GF-D8 (cell line): Measurements from ENCODE around the gene NRG3.

Experiments used
- DNase-seq: peaks from one replicate; lab custom pipeline; 2025; lab: John Stamatoyannopoulos, UW

The NRG3 gene

GRCh38 chr10:81884856-81885255, 9.9 kb downstream of the NRG3 start:
- DNase-seq: no peak

DNA sequence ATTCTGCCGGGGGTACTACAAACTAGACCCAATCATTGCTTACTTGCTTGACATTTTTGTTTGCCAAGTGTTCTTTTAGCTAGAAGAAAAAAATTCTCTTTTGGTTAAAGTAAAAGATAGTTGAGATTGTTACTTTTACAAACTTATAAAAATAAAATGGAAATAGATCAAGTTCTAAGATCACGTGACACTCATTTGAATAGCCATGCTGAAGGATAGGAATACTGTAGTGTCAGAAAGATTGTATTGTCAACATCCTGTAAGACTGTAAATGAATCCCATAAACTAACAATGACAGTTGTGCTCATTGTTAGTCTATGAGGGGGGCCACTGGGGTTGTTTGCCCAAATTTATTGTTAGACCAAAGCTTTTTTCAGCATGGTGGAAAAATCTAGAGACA, 10.5 kb downstream of the NRG3 start:
- no peak for DNase-seq

DNA sequence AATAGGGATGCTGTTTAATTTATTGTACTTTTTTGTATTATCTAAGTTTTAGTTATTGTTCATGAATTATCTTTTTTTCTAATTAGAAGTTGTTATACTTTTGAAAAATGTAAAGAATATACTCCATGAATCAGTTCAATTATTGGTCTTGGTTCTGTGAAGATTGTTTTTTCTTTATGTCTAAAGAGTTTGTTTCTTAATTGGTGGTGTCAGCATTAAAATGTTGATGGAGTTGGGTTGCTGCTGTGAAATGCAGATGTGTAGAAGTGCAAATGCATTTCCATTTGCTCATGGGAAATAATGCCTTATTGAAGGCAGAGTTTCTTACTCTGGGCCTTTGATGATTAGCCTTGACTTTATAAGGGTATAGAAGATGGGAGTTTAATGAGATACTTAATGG, 11.9 kb downstream of the NRG3 start:
- no peak for DNase-seq

DNA sequence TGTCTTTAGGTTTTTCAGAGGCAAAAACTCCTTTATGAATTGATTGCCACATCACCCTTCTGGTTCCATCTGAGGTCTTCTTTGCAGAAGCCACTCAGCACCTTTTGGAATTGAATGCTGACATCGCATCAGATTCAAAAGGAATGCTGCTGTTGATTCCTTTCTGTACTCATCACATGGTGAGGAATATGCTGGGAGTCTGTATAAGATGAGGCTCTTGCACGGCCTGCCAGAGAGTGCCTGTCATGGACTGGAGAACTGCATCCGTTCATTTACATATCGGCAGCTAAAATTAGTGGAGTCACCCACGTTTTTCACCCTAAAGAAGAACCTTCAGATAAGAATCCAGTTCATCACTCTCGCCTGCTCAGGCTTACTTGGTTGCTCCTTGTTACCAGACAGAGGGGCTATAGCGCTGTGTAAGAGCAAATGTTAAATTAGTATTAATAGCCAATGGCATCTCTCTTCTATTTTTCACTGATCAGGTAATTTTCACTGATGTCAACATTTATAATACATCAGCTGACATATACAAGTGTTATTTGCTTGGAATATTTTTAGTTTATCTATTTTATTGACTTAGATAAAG, 14.3 kb downstream of the NRG3 start:
- no peak for DNase-seq

DNA sequence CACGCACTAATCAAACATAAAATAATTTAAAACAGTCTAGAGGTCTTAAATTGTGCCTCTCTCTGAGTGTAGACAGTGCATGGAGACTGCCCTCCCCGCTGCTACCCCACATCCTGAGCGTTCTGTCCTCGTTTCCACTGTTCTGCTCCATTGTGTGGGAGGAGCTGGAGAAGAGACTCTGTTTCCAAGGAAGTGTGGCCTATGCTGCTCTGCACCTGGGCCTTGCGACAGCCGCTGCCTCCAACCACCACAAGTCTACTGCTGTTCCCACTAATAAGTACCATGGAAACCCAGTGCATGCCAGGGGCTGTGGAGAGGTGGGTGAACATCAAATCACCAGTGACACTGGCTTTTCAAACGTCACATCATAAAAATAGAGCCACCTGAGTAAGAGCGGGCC, 19.6 kb downstream of the NRG3 start:
- no peak for DNase-seq

GRCh38 chr10:81898518-81898917, 23.5 kb downstream of the NRG3 start:
- DNase-seq: no peak

- no peak for DNase-seq
Observed at GRCh38 chr10:81900989-81901388, 26.0 kb downstream of the NRG3 start.

DNA sequence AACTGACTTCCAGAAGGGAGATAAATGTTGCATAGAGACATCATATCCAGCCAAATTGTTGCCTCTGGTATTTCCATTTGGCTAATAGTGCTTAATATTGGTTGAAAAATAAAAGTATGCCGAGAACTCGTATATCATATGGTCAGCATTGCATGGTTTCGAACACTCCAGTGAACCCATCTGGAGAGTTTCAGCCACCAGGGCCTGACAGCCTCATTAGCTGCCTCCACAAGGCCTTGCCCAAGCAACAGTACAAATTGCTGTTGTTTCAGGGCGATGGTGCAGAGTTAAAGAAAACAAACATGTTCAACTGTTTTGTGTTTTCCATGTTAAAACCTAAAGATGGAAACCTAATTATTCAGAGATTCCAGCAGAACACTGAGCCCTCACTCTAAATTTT, 28.5 kb downstream of the NRG3 start:
- DNase-seq: no peak

- no peak for DNase-seq
Observed at GRCh38 chr10:81905161-81905560, 30.2 kb downstream of the NRG3 start.

GRCh38 chr10:81909453-81909852, 34.5 kb downstream of the NRG3 start:
- DNase-seq: no peak

DNA sequence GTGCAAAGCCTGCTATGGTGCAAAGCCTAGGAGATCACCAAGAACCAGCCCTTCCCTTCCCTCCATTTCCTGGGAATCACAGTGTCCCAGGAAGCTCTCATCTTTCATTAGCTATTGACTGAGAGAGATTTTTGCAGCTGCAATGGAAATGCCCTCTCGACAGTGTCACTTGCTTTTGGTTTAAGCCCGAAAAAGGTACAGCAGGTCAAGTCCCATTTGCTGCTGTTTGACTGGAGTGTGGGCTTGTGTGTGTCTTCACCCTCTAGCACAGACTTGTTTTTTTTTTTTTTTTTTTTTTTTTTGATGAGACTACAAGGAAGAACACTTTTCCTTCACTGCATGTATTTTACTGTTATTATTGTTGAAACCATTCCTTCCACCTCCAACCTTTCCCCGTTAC, 36.3 kb downstream of the NRG3 start:
- no peak for DNase-seq

DNA sequence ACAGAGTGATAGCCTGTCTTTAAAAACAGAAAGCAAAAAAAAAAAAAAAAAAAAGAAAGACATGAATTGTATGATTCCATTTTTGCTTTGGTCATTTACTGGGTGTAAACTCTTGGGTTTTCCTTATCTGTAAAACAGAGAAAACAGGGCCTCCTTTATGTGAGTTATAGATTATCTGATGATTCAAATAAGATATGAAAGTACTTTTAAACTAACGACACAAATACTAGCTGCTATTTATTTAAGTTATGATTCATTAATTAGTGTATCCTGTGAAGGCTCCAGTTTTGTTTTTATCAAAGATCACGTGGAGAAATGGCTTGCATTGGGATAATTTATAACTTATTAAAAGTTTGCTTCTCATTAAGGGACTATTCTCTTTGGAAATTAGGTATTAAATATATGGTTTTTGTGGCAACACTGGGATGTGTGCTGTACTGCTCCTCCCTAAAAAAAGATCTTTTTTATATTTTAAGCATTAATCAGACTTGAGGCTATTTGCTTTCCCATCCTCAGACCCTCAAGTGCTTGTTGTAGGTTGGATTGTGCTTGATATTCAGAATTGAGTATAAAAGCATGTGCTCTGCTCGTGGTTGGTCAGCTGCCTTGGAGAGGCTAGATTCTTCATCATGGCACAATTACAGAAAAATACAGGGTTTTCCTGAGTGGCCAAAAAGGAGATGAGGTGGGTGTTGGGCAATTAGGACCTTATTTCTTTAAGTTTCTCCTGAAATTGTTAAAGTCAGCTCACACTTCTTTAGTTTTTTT, 39.9 kb downstream of the NRG3 start:
- no peak for DNase-seq

DNA sequence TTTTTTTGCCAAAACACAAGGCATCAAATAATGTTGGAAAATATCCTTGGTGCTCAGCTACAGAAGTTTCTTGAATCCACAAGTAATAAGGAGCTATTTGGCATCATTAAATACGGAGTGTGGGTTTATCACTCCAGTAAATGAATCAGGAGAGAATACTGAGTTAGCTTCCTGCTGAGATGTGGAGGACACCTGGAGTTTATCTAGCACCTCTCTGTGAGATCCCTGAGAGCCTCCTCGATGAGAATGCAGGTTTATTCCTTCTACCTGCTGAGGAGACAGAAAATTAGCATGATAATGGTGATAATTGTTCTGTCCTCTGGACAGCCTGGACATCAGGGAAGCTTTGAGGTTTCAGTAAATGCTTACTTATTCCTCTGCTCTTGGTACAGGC, 40.5 kb downstream of the NRG3 start:
- no peak for DNase-seq

DNA sequence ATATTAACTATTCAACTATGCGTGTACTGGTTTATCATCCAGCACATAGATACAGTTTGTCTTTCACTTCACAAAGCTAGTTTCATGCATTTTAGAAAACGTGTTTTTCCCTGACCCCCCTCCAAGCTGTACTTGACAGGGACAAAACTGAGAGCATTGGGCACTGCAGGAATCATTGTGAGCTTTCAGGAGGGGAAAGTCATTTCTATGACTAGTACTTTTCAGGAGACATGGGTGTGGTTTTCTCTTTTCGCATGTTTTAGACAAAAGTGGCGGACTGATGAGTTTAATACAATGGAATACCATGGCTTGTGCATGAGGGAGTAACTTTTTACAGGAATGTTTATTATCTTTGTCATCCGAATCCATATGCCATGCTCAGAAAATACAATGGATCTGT, 42.7 kb downstream of the NRG3 start:
- DNase-seq: no peak

- DNase-seq: no peak
Observed at GRCh38 chr10:81918766-81919165, 43.8 kb downstream of the NRG3 start.

DNA sequence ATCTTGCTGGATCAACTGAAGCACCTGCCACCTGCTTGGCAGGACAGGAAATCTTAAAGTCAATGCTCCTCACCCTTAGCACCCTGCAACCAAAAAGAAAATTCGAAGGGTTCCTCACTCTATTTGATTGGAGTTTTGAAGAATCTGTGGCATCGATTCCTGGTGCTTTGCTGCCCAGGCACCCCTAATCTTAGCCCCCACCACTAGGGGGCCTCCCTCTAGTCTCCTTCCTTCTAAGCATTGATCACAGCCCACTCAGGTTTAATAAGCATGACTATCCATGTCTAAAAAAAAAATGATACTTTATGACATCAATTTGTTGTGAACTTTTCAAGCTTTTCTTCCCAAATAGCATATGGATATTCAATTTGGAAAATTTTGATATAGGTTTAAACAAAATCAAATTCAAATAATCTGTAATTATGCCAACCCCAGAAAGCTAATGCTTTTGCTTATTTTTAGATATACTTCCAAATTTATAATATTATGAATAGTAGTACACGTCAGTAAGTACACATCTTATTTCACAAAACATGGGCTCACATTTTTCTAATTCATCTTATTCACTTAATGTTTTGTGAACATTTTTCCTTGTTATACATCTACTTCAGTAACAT, 45.3 kb downstream of the NRG3 start:
- DNase-seq: no peak

DNA sequence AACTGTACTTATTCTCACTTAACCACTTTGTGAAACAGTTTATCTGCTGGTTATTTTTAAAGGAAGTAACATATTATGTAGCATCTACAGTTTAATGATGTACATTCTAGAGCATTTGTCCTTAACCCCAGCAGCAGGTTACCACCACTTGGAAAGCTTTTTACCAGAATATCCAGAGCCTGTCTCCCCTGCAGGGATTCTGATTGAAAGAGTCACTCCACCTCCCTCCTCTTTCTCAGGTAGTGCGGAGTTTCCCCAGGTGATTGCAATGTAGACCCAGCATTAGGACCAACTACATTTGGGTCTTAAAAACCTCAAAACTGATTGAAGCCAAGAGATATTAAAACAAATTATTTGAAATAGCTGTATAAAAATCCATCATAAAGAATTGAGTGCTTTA, 53.1 kb downstream of the NRG3 start:
- no peak for DNase-seq

DNA sequence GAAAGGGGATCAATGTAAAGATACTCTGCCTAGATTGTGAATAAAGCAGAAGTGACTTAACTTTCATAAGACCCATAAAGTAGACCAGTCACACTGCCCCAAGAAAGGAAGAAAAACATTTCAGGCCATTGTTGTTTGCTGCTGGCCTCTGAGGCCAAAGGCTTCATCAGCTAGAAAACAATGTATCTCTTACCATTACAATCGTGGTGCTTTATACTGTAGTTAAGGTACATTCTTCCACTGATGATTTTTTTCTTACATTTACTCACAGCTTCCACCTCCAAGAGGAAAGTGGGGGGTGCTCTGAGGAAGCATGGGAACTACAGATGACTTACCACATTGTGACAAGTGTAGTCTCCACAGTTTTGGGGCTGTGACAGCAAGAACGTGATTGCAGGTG, 68.6 kb downstream of the NRG3 start:
- DNase-seq: no peak

DNA sequence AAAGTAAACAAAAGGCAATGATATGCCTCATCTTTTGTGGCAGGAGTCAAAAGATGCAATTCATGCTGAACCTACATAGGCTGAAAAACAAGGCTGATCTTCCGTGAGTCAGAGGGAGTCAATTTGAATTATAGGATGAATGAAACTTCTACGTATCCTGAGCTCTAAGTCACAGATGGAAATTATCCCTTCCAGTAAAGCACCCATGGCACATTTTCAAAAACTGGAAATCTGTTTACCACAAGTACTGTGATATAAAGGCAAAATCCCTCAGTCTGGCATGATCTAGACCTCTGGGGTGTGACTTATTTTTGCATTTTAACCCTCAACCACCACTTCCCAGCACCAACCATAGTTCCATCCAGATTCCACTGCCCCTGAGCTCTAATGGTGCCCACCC, 69.6 kb downstream of the NRG3 start:
- DNase-seq: no peak

GRCh38 chr10:81949283-81949682, 74.3 kb downstream of the NRG3 start:
- no peak for DNase-seq

- DNase-seq: no peak
Observed at GRCh38 chr10:81950358-81950757, 75.4 kb downstream of the NRG3 start.

GRCh38 chr10:81953420-81953819, 78.4 kb downstream of the NRG3 start:
- no peak for DNase-seq

DNA sequence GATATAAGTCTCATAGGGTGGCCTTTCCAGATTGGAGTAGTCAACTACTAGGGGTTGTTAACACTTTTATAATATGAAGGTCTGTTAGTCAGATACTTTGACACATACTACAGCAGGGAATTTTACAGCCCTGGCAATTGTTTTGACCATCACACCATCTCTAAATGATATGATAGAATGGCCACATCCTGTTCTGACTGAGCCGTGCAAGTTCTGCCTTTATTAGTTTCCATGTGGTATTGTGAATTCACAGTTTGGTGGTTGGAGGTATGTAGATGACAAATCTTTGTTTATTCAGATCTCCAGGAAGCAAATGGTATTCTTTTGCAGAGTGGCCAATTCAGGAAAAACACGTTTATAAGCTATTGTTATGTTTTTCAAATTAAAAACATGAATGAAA, 83.0 kb downstream of the NRG3 start:
- no peak for DNase-seq

DNA sequence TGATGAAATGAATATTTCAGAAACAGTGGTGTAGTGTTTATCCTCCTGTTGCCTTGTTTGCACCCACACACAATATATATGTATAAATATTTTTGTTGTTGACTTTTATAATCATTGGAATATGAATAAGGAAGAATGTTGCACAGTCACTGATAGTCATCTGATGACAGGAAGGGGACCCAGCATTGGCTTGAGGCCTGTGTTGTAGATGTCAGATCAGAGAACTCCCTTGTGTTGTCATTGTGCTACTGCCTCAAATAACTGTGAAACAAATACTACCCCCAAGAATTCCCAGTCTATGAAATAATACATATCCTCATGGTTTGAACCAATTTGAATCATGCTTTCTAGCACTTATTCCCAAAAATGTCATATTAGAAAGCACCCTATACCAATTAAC, 84.0 kb downstream of the NRG3 start:
- no peak for DNase-seq
